Activated effector memory CD4-positive, alpha-beta T cell treated with anti-CD3 and anti-CD28 coated beads, Interleukin-2, amount 50 U/mL, for 16 hours (primary cell): ENCODE results near the gene FNDC7.
"Not testable (repeated sequence)": the region's sequence is repeated elsewhere in the genome, so short reads cannot be mapped to it uniquely, and the experiment has no call there.

Experiments used
- DNase-seq: peaks from one replicate; pipeline ENCODE4 v3.0.0-alpha.2; 2020

Gene FNDC7

GRCh38 chr1:108712606-108713150, at the start of gene FNDC7:
Gene FNDC7 (plus strand): TSS chr1:108712908. CDS start chr1:108712934, 26 bp downstream.
- no peak for DNase-seq

- DNase-seq, result no peak
These were observed 49.6 kb upstream of the FNDC7 start for GRCh38 chr1:108663074-108663473.

GRCh38 chr1:108664481-108664880, 48.2 kb upstream of the FNDC7 start:
- no peak for DNase-seq

GRCh38 chr1:108665067-108665466, 47.6 kb upstream of the FNDC7 start:
- no peak for DNase-seq

- DNase-seq, result no peak
These were observed 46.9 kb upstream of the FNDC7 start for GRCh38 chr1:108665771-108666170.

- DNase-seq, result not testable (repeated sequence)
These were observed 45.3 kb upstream of the FNDC7 start for GRCh38 chr1:108667422-108667821.

- no peak for DNase-seq
These were observed 43.9 kb upstream of the FNDC7 start for GRCh38 chr1:108668777-108669176.

GRCh38 chr1:108669679-108670078, 43.0 kb upstream of the FNDC7 start:
- no peak for DNase-seq

- DNase-seq, result no peak
These were observed 42.5 kb upstream of the FNDC7 start for GRCh38 chr1:108670131-108670773.

- DNase-seq, result no peak
These were observed 41.6 kb upstream of the FNDC7 start for GRCh38 chr1:108671143-108671542.

- no peak for DNase-seq
These were observed 34.0 kb upstream of the FNDC7 start for GRCh38 chr1:108678706-108679105.

- no peak for DNase-seq
These were observed 33.0 kb upstream of the FNDC7 start for GRCh38 chr1:108679586-108680213.

GRCh38 chr1:108681701-108682100, 31.0 kb upstream of the FNDC7 start:
- not testable (repeated sequence) for DNase-seq

- no peak for DNase-seq
These were observed 27.2 kb upstream of the FNDC7 start for GRCh38 chr1:108685529-108685928.

- no peak for DNase-seq
These were observed 25.9 kb upstream of the FNDC7 start for GRCh38 chr1:108686614-108687313.

- no peak for DNase-seq
These were observed 21.4 kb upstream of the FNDC7 start for GRCh38 chr1:108691128-108691941.

GRCh38 chr1:108691942-108692723, 20.6 kb upstream of the FNDC7 start, which contains the start of gene PRPF38B:
Gene PRPF38B (plus strand): TSS chr1:108692310. CDS start chr1:108692592, 282 bp downstream.
- DNase-seq, result peak; percentile 98

- DNase-seq, result peak; percentile 85
These were observed 19.7 kb upstream of the FNDC7 start for GRCh38 chr1:108692724-108693655.

- DNase-seq, result no peak
These were observed 17.2 kb upstream of the FNDC7 start for GRCh38 chr1:108695535-108695934.
